Spleen (tissue), 7 donors: ENCODE data around the gene NUTF2.
"Not testable (repeated sequence)": the region's sequence is repeated elsewhere in the genome, so short reads cannot be mapped to it uniquely, and the experiment has no call there.

Experiments used
- CTCF ChIP-seq, 11 experiments: fragments of 200-600 bp in 7 of 11; fragments of 450-650 bp in 4 of 11; sonication (generic) in 4 of 11; IDR thresholded peaks in 8 of 11; conservative IDR thresholded peaks in 3 of 11; 1 replicate in 7 of 11; 2 replicates in 4 of 11; pipeline versions ENCODE4 v1.4.0 to v1.8.0; 2016 to 2021; ENCODE audit warnings: antibody characterized with exemption in 11 of 11, inconsistent platforms in 4 of 11, mild to moderate bottlenecking in 1 of 11
- POLR2AphosphoS5 ChIP-seq, 3 donors: sonication (generic); formaldehyde crosslinking; IDR thresholded peaks; one replicate each; pipeline ENCODE4 v1.5.1; 2017; ENCODE audit warnings: antibody characterized with exemption in 3 of 3
- donor health status: DM: no; HTN: no; CAD: no; lungs with moderate emphysema.
- donor health status: DM: no; HTN: no; CAD: no.
- donor health status: DM: no; HTN: no; CAD: no.

- not testable (repeated sequence) for TF ChIP-seq CTCF (IDR thresholded peaks at IDR 0.05 in 8 of 11, conservative IDR thresholded peaks at IDR 0.05 in 3 of 11); POLR2AphosphoS5 (IDR thresholded peaks at IDR 0.05)
Observed at GRCh38 chr16:67864044-67864443, 17.3 kb downstream of the NUTF2 start.
